ENCODE data around the gene REC8.
"Not testable (repeated sequence)": the region's sequence is repeated elsewhere in the genome, so short reads cannot be mapped to it uniquely, and the experiment has no call there.

REC8 gene

DNA sequence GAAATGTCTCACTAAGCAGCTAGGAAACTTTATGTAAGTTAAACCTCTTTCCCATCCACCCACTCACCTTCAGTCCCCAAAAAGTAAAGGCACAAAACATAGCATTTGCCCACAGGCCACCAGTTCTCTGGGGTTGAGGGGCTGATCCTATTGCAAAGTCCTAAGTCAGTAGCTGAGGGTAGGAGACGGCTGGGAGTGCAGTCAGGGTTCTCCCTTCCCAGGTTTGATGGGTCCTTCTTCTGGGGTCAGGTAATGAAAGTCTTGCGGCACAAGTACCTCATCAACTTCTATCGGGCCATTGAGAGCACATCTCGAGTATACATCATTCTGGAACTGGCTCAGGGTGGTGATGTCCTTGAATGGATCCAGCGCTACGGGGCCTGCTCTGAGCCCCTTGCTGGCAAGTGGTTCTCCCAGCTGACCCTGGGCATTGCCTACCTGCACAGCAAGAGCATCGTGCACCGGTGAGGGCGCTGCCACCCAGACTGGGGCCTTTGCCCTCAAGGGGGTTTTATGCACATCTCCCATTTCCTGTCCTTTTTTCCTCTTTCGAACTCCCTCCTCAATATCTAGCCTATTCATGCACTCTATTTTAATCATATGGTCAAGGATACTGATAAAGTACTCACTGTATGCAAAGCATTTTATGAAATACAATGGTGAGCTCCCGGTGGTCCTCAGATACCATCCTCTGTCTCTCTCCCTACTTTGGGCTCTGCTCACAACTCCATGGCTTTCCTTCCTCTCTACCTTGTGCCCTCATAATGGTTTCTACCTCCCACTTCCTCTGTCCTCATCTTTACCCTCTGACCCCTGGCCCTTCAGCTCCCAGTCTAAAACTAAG, 34.6 kb downstream of the REC8 start:
- DNase-seq: no peak

DNA sequence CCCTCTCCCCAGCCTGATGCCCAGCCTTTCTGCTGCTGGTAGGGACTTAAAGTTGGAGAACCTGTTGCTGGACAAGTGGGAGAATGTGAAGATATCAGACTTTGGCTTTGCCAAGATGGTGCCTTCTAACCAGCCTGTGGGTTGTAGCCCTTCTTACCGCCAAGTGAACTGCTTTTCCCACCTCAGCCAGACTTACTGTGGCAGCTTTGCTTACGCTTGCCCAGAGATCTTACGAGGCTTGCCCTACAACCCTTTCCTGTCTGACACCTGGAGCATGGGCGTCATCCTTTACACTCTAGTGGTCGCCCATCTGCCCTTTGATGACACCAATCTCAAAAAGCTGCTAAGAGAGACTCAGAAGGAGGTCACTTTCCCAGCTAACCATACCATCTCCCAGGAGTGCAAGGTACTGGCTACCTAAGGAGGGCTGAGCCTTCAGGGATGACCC, 35.2 kb downstream of the REC8 start:
- no peak for DNase-seq

DNA sequence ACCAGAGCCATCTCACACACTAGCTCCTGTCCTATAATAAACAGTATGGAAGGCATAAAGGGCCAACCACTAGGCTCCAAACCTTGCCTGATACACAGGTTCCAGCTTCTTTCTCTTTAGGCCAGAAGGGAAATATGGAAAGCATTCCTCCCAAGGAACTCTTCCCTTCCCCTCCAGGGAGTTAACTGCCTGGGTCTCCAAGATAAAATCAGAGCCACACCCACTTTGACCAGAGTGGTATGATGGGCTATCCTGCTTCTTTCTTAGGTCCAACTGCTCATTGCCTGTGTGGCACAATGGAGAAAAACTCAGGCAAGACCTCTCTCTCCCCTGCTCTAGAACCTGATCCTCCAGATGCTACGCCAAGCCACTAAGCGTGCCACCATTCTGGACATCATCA, 35.7 kb downstream of the REC8 start:
- no peak for DNase-seq

DNA sequence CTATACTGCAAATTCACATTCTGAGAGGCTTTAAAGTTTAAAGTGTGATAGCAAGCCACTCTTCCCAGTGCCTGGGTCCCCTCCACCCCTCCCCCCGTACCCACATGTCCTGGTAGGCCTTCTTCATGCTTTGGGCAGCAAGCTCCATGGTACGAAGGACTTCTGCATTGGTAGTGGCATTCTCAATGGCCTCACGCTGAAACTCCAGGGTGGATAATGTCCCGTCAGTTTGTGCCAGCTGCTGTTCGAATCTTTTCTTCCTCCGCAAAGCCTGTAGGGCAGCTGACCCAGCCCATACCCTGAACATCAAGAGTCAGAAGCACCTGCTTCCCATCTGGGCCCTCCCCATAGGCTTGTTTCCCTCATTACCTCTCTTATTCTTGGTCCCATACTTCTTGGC, 39.4 kb downstream of the REC8 start:
- DNase-seq: no peak

DNA sequence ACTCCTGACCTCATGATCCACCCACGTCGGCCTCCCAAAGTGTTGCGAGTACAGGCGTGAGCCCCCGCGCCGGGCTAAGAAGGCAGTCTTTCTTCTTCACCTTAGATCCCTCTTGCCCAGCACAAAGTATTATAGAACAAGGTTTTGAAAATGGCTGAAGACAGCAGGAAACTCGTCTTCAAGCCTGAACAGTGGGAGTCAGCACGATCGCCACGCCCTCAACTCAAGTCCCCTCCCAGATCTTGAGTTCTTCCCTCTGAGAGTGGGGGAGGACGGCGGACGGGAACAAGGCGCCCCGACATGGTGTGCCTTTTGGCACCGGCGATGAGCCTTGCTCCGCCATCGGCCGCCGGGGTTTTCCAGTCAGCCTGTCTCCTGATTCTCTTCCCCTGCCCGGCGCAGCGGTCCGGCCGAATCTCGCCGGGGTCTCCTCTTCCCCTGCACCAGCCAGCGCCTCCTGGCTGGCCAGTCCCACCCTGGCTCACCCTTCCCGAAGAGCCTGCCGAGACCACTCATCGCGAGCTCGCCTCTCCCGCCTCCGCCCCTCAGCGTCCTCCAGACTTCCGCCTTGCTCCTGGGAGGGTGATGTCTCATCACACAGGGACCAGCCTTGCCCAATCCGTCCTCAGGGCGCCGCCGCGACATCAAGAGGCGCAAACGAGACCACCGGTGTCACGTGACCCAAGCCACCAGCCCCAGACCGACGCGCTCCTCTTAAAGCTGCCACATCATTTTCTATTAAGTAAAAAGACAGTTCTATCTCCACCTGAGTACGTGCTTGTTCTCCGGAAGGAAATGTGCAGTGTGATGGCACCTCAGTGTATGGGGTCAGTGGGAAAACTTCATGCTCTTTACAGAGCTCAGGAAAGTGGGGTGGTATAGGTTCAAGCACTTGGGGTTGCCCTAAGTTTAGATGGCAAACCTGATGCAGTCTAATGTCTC, 41.3 kb downstream of the REC8 start, which contains the start of gene CHMP4A:
CHMP4A (minus strand) TSS at position 565 of the 942 bp plus-strand sequence; CDS start at position 516, 49 bp downstream.
- peak; percentile 98 for DNase-seq

DNA sequence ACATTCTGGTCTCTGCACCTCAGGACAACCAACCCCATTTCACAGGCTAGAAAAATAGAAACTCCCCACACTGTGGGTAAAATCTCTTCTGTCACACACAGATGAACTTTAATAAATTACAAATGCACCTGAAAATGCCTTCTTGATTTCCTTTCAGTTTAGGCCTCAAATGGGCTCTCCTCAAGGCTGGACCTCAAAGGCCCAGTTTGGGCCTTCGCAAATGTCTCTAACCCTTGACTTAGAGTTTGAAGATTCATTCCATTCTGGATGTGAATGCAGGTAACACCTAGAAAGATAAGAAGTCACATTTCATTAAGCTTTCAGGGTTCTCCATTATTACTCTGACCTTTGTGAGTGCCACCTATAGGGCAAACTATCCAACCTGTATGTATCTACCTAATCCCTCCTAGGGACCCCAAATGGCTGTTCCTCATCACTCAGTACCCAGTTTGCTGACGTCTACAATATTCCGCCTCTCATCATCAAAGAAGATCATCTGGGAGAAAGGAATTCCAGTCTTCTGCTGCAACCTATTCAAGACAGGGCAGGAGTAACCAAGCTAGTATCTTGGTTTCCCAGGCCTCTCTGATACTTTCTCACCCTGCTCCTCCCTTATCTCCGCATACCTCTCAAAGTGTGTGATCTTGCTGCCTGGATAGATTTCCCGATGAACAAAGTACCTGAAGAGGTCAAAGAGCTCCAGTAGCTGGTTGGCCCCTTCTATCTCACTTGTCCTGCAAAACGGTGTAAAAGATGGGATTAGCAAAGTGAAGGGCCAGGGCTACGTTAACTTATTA, 42.2 kb downstream of the REC8 start:
- DNase-seq: no peak

DNA sequence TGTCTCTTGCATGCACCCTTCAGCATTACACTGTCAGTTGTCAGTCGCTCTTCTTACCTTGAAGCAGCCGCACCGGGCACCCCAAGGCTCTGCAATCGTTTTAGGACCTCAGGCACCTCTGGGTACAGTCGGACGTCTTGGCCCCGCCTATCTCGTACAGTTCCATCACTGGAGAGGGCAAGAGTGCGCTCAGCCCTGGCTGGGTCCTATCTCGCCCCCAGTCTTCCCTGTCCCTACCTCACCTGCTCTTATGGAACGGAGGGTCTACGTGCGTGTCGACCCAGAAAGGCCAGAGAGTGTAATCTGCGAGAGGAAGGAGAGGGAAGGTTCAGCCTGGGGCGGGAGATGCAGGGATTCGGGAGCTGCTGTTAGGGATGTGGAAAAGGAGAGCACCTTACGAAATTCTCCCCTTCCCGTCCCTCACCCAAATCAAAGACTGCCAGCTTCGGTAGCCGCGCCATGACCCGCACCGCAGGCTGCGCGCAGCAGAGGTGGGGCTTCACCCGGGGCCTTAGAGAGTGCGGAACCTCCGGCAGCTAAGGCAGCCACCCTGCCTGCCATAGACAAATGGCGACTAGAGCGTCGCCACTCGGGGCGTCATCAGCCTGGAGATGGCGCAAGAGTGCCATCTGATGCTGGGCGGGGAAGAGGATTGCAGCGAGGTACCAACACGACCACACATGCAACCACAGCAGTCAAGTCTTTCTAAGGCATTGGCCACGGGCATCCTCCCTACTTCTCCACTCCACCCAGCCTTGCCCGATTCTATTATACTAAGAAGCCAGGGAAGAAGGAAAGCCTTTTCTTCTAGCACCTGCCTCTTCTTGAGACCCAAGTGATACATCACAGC, 43.8 kb downstream of the REC8 start, which contains the start of gene MDP1:
MDP1 (minus strand) TSS at position 572 of the 850 bp plus-strand sequence; CDS start at position 461, 111 bp downstream.
- peak; percentile 84 for DNase-seq

DNA sequence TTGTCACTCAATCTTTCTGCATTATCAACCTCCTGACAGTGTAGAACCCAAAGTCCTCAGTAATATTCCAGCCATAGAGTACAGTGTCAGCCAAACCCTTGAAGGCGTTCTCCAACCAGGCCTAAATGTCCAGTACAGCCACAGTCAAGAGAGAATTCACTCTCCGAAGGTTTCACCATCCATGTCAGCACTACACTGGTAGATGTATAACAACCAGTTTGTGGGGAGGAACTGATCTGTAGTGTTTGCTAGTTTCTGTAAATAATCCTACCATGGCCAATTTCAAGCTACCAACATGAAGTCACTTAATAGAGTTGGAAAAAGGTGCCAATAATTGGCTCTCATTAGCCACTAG, 44.4 kb downstream of the REC8 start:
- DNase-seq: no peak

DNA sequence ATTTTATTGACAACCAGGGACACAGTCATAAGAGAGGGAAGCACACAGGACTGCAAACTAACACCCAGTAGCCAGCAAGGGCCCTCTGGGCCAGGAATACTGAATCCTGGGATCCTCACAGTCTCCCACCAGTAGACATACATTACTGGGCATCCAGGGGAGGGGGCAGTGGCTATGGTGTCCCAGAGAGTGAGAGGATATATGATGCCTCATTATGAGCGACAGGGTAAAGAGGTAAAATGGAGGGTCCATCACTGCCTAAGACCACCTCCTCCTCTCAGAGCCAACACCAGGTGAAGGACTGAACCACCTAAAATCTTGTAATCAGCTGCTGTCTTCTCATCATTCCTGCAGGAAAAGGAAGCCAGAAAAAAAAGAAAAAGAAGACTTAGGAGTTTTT, 45.0 kb downstream of the REC8 start:
- DNase-seq: not testable (repeated sequence)

DNA sequence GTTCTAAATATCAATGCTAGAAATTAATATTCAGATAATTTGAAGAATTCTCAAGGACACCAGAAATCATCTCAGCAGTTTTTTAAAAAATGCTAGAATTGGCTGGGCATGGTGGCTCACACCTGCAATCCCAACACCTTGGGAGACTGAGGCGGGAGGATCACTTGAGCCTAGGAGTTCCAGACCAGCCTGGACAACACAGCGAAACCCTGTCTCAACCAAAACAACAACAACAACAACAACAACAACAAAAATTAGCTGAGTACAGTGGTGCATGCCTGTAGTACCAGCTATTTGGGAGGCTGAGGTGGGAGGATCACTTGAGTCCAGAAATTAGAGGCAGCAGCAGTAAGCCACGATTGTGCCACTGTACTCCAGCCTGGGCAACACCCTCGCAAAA, 47.2 kb downstream of the REC8 start:
- DNase-seq: no peak

DNA sequence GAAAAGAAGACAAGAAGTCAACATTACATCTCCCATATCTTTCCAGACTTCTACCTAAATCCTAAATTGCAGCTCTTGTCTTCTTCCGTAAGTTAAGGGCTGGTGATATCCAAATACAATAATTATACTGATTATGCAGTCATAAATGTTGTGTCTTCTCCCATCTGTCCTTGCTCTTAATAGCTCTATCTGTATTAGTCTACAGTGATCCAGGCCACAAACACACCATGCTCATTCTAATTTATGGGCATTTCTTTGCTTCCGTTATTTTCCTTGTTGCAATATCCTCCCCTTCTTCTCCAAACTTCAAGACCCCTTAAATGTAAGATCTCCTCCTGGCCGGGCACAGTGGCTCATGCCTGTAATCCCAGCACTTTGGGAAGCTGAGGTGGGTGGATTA, 47.6 kb downstream of the REC8 start:
- DNase-seq: no peak

DNA sequence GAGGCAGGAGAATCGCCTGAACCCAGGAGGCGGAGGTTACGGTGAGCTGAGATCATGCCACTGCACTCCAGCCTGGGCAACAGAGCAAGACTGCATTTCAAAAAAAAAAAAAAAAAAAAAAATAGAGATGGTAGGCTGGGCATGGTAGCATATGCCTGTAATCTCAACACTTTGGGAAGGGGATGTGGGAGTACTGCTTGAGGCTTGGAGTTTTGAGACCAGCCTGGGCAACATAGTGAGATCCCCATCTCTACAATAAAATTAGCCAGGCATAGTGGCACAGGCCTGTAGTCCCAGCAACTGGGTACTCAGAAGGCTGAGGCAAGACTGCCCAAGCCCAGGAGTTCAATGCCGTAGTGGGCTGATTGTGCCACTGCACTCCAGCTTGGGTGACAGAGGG, 51.1 kb downstream of the REC8 start:
- not testable (repeated sequence) for DNase-seq

DNA sequence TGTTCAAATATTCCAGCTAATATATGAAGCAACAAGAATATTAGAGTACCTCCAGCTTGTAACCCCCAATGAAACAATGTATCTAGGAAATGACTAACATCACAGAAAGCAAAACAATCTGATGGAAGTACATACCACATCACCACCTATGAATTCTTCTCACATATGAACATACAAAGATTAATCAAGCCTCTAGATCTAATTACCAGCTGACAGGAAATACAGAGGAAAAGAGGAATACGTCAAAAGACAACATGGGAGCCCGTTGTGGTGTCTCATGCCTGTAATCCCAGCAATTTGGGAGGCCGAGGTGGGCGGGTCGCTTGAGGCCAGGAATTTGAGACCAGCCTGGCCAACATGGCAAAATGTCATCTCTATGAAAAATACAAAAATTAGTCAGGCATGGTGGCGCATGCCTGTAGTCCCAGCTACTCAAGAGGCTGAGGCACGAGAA, 52.8 kb downstream of the REC8 start:
- DNase-seq: no peak

DNA sequence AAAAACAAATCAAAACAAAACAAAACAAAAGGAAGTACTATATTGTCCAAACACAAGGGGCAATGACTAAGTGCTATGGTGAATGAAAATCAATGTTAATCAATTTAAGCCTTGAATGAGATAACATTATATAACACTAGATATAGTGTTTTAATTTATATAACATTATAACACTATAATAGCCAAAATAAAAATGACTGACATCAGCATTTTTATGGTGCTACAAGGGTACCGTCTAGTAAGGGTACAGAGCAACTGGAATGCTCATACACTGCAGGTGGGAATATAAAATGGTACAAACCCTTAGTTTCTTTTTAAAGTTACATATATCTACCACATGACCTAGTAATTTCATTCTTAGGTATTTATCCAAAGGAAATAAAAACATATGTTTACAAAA, 54.6 kb downstream of the REC8 start:
- no peak for DNase-seq

DNA sequence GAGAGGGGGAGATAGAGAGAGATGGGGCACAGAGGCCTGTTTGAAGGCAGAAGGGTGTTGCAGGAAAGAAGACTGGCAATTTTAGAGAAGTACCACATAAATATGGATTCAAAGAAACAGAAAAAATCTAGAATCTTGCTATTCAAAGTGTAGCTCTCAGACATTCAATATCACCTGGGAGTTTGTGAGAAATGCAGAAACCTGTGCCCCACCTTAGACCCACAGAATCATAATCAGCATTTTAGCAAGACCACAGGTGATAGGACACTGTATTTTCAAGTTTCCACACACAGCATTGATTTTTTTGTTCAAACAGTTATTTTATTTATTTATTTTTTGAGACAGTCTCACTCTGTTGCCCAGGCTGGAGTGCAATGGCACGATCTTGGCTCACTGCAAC, 57.0 kb downstream of the REC8 start:
- DNase-seq: no peak
